Endothelial cell of umbilical vein (primary cell): ENCODE data around the gene PF4V1. TPM values are rescaled to one million over a fixed set of nuclear protein-coding genes. Genes with fewer than 3 reads are reported as not detected.
A peak's percentile ranks its signal among the peaks of the same experiment; 100 is the strongest.

Experiments
- BruUV-seq: library from RNA; stranded (reverse); fragments of 400-500 nt; replicated peaks from 2 replicates; lab custom pipeline; 2021; lab: Mats Ljungman, UMichigan
- CTCF ChIA-PET: fragments of 300-600, 350-600 bp; sonication (Branson Sonifier 250); formaldehyde crosslinking; loops from one replicate; lab custom pipeline; 2021; ENCODE audit warnings: antibody characterized with exemption, inconsistent platforms; lab: Charles Lee
- POLR2A ChIA-PET: fragments of 300-600, 350-600 bp; sonication (Branson Sonifier 250); formaldehyde crosslinking; loops from one replicate; lab custom pipeline; 2021; ENCODE audit warnings: antibody characterized with exemption, inconsistent platforms; lab: Charles Lee
- DNase-seq: peaks from one replicate; pipeline ENCODE4 v3.0.0-alpha.2; 2011; ENCODE audit warnings: low read depth, low spot score
- FAIRE-seq: peaks from 2 replicates; lab custom pipeline; 2011; peaks lifted over from hg19 to GRCh38; lab: Jason Lieb, UNC
- H2AFZ ChIP-seq: 2 replicates; pipeline ENCODE4 v1.6.0; 2012; ENCODE audit warnings: low read depth, low read length, control low read depth, inconsistent platforms
- H3K27ac ChIP-seq: 2 replicates; pipeline ENCODE4 v1.5.1; 2011; ENCODE audit warnings: low read depth, mild to moderate bottlenecking, control low read depth, low read length, moderate library complexity; ENCODE audit not compliant: insufficient read depth
- H3K27me3 ChIP-seq, 2 experiments: 2 replicates each; pipeline versions ENCODE4 v1.6.0 to v1.6.1; 2011; ENCODE audit warnings: low read length in 2 of 2, mixed read lengths in 1 of 2; ENCODE audit not compliant: control insufficient read depth in 2 of 2, insufficient read depth in 2 of 2
- H3K36me3 ChIP-seq, 2 experiments: 2 replicates in 1 of 2; 3 replicates in 1 of 2; pipeline ENCODE4 v1.5.1; 2011; ENCODE audit warnings: low read length in 2 of 2, mild to moderate bottlenecking in 1 of 2, moderate library complexity in 1 of 2; ENCODE audit not compliant: control insufficient read depth in 2 of 2, insufficient read depth in 2 of 2; ENCODE audit errors: extremely low read depth in 1 of 2
- H3K4me1 ChIP-seq: 3 replicates; pipeline ENCODE4 v1.5.1; 2011; ENCODE audit warnings: mild to moderate bottlenecking, low read length; ENCODE audit not compliant: control insufficient read depth, insufficient read depth; ENCODE audit errors: extremely low read depth
- H3K4me2 ChIP-seq: 2 replicates; pipeline ENCODE4 v1.6.1; 2011; ENCODE audit warnings: low read length, control low read depth, mixed read lengths; ENCODE audit not compliant: insufficient read depth
- H3K4me3 ChIP-seq, 3 experiments: fragments of 200-600 bp in 1 of 3; sonication (generic), shearing (Covaris generic) in 1 of 3; replicated peaks in 1 of 3; 2 replicates each; pipeline ENCODE4 v1.5.1; 2011 to 2016; ENCODE audit warnings: control low read depth in 3 of 3, low read length in 3 of 3, mild to moderate bottlenecking in 2 of 3, inconsistent platforms in 1 of 3, low read depth in 1 of 3, moderate library complexity in 1 of 3; ENCODE audit not compliant: insufficient read depth in 1 of 3
- H3K79me2 ChIP-seq: 2 replicates; pipeline ENCODE4 v1.6.0; 2012; ENCODE audit warnings: low read length, inconsistent platforms; ENCODE audit not compliant: control insufficient read depth, insufficient read depth
- H3K9ac ChIP-seq: replicated peaks from 2 replicates; pipeline ENCODE3; 2011; ENCODE audit warnings: low read length, control low read depth; ENCODE audit not compliant: insufficient read depth; ENCODE audit errors: extremely low read depth
- H3K9me1 ChIP-seq: replicated peaks from 3 replicates; pipeline ENCODE4 v1.6.0; 2011; ENCODE audit warnings: mild to moderate bottlenecking, low read length; ENCODE audit not compliant: control insufficient read depth, insufficient read depth; ENCODE audit errors: extremely low read depth
- H3K9me3 ChIP-seq: replicated peaks from 2 replicates; pipeline ENCODE4 v1.5.1; 2012; ENCODE audit warnings: low read length, inconsistent platforms; ENCODE audit not compliant: control insufficient read depth, insufficient read depth
- H4K20me1 ChIP-seq: replicated peaks from 2 replicates; pipeline ENCODE3; 2011; ENCODE audit warnings: mild to moderate bottlenecking, low read length; ENCODE audit not compliant: control insufficient read depth, insufficient read depth; ENCODE audit errors: extremely low read depth
- EZH2 ChIP-seq: IDR thresholded peaks from 2 replicates; pipeline ENCODE4 v1.6.1; 2012; ENCODE audit warnings: borderline replicate concordance, low read depth, mild to moderate bottlenecking, moderate library complexity, low read length, inconsistent platforms; ENCODE audit not compliant: severe bottlenecking
- GATA2 ChIP-seq: IDR thresholded peaks from 2 replicates; pipeline ENCODE4 v1.7.0; 2011; ENCODE audit warnings: low read depth, mild to moderate bottlenecking, moderate library complexity, mixed read lengths, low read length; ENCODE audit not compliant: insufficient read length, insufficient read depth
- MAX ChIP-seq: IDR thresholded peaks from 2 replicates; pipeline ENCODE4 v1.6.1; 2011; ENCODE audit not compliant: insufficient read depth, insufficient read length
- dilution Hi-C: fragments of 300-500 bp; cut with MboI; formaldehyde crosslinking; loops from one replicate; pipeline ENCODE4 v1.15.0; 2019; ENCODE audit warnings: low sequenced_read_pairs; ENCODE audit not compliant: extremely low pct_ligation_motif_present
- intact Hi-C: fragments of 100-400 bp; cut with micrococcal nuclease; formaldehyde crosslinking; loops from one replicate; pipeline ENCODE4 v1.10.0; 2022
- polyA plus RNA-seq, 4 experiments: library from polyadenylated mRNA; depleted of rRNA in 3 of 4; stranded (reverse) in 3 of 4; unstranded in 1 of 4; fragments of >200 nt; gene quantifications; 2 replicates each; pipeline versions ENCODE4 v1.2.1 to v1.2.3, GENCODE V29; 2011 to 2012; ENCODE audit warnings: missing spikeins in 1 of 4
- total RNA-seq: library from RNA; stranded (reverse); gene quantifications from 2 replicates; pipeline ENCODE4 v1.2.3, GENCODE V29; 2021

PF4V1 gene
- total and polyA plus RNA-seq, 2 donors (not counting 3 experiments of a cell fraction or from before 2014, with no cell fraction given) = not detected

- ChIA-PET POLR2A (no interaction called here), CTCF (interaction anchor here (1.0 to 2.5 kb wide), 13 partner anchors 13 to 266 kb away, joined by 3 to 12 read pairs (median 4); partner anchors contain the start of genes CXCL2 and CXCL3)
- Histone ChIP-seq H3K9me1 (no peaks in the 10 kb centered on the region), H3K79me2 (peaks cover 5% of the 10 kb centered on the region), H3K27me3 (no peaks in the 10 kb centered on the region), H3K36me3 (no peaks in the 10 kb centered on the region), H3K4me1 (peaks cover 35% of the 10 kb centered on the region), H3K9me3 (no peaks in the 10 kb centered on the region), H3K4me2 (peak overlapping the region; percentile 79), H3K9ac (peak overlapping the region; percentile 59), H4K20me1 (no peaks in the 10 kb centered on the region), H2AFZ (peak overlapping the region; percentile 93), H3K27ac (peak overlapping the region; percentile 55), H3K4me3 (peak overlapping the region; percentile 49 to 81 (median 67))
- no peak for TF ChIP-seq EZH2
- TF ChIP-seq MAX = no peak
- no peak for TF ChIP-seq GATA2
- DNase-seq (peak; percentile 41), FAIRE-seq (peak; percentile 82)
- TSS peak; percentile 56 for BruUV-seq
- intact Hi-C loops = loop anchor here (1.0 to 10.0 kb wide), 4 partner anchors 54 to 226 kb away; partner anchors contain the start of gene CXCL2
- dilution Hi-C loops = no loop called here
Observed at GRCh38 chr4:73868206-73869129, 15.4 kb downstream of the PF4V1 start.
